HG03565 (cell line): ENCODE data around the gene PLAGL1.
"Not testable (repeated sequence)": the region's sequence is repeated elsewhere in the genome, so short reads cannot be mapped to it uniquely, and the experiment has no call there.

Experiments
- ATAC-seq: cut with Tn5 transposase; IDR thresholded peaks from one replicate; pipeline ENCODE4 v1.9.1; 2021; ENCODE audit warnings: mild to moderate bottlenecking, moderate library complexity; ENCODE audit not compliant: unreplicated experiment

Gene PLAGL1

DNA sequence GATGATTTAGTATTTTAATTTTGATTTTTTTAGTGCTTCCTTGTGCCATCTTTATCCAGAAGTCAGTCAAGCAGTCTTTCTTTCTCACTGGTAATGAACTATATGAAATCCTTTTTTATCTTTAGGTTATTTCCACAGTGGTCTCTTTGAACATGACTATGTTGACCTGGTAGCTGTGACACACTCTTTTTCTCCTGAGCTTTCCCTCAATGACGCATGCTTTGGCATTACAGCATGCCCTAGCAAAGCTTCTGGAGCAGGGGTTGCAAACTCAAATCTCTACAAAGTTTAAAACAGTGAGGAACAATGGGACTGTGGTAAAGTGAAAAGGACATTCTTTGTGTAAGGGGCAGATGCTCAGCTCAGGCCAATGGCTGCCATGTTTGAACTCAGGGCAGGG, 4.5 kb upstream of the PLAGL1 start:
- no peak for ATAC-seq

GRCh38 chr6:144009628-144010027, 1.6 kb upstream of the PLAGL1 start:
- not testable (repeated sequence) for ATAC-seq

DNA sequence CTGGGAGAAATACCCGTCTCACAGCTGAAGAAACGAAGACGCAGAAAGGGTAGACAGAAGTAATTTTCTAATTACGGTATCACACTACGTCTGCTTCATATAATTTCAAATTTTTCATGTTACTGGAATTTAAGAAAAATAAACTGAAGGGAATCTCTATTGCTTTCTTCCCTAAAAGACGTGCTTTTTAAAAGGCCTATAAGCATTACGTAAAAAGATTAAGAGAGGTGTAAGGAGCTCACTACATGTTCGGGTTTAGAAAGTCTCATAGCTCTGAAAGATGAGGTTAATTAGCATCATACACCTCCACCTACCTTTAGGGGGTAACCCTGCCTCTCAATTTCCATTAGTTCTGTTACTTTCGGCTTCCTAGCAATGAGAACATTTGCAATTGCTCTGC, 787 bp upstream of the PLAGL1 start:
- ATAC-seq, result no peak

DNA sequence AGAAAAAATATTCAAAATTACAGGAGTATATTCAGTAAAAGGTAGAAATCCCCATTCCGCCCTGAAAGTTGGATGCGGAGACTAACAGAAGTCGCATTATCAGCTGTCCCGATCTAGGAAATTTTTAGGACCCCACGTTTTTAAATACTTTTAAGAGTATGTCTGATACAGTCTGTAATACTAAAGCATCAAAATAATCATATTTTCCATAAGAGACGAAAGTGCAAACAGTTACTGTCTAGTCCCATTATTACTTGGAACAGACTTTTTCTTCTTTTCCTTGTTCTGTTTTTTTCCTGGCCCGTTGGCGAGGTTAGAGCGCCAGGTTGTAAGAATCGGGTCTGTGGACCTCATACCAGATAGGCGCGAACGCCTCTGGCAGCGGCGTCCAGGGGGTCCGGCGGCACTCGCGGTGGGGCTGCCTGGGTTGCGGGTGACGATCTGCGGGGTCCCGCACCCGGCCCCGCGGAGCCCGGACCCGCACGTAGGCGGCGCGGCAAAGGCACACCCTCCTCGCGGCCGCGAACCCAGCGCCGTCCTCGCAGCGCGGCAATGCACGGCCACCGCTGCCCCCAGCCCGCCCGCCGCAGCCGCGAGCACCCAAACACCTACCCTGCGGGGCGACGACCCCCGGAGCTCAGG, 460 bp downstream of the PLAGL1 start:
- ATAC-seq, result peak; percentile 16

GRCh38 chr6:144006736-144007477, 1.2 kb downstream of the PLAGL1 start:
- no peak for ATAC-seq

DNA sequence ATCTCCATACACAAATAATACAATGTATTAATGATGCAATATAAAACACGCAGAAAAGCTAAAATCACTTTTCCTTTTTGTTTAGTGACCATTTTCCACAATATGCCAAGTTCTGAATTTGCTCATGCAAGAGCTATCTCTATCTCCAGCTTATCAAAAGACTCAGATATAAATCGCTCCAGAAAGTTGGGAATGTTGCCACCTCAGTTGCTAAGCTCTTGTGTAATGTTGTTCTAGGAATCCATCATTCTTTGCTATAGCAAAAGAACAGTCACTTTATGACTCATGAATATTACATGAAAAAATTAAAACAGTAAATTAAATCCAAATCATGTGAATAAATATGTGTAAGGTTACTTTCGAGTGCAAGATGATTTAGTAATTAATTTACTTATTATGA, 8.7 kb downstream of the PLAGL1 start:
- ATAC-seq, result no peak

DNA sequence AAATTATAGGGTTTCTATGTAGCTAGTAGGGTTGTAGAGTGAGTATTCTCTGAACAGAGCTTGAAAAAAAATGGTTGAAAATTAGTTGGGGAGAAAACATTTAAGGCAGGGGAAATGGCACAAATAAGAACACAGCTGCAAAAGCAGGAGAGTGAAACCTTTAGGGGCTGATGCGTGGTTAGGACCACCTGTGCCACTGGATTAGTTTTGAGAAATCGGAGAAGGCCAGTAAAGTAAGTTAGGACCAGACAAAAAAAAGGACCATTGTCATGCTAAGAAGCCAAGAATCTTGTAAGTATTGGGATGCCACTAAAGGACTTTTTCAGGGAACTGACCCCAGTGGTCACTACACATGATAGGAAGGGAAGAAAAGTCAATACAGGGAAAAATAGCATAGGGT, 9.4 kb downstream of the PLAGL1 start:
- ATAC-seq, result no peak

DNA sequence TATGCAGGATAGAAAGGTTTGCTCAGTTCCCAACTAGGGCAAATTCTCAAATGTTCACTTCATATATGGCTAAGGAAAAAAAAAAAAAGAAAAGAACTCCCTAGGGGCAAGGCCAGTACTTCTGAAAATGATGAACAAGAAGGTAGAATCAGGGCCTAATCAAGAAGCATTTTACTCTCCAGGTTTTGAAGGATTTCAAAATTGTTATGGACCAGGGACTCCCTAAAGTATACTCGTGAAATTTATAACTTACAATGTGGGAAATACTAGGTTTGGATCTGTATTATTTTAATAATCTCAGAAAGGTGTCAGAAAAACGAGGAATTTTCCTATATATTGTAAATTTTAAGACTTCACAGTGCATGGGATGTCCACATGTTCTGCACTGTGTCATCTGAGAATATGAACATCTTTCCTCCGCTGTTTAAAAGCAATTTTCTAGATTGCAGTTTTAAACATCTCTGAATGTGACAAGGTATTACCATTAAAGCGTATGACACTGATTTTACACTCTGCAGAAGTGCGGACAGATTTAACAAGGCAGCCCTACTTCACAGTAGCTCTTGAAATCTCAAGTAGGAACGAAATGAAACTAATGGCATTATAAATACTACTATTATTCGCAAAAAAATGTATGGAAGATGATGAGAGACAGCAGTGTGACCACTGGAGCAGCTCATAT, 14.0 kb downstream of the PLAGL1 start:
- no peak for ATAC-seq

GRCh38 chr6:143992285-143992684, 15.8 kb downstream of the PLAGL1 start:
- no peak for ATAC-seq

DNA sequence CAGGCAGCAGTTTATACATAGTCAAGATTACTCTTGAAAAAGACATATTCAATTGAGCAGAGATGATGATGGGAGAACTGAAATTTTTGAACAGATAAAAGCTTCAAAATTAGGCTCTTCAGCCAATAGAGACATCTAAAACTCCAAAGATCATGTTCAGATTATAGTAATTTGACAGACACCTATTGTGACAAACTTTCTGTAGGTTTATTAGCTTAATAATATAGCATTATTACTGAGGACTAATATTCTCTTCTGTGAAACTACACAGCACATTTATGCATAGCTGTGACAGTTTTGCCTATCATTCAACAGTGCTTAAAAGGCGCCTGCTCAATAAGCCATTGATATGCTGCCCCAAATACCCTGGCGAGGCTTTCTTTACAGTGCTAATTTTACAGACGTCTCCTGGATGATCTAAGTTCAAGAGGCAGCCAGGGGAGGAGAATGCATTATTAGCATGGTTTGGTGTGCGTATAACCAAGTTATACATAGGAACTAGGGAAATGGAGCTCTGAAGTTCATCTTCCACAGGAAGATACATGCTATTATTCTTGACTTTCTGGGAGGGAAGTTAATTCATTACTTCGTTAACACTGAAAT, 21.5 kb downstream of the PLAGL1 start:
- no peak for ATAC-seq

- no peak for ATAC-seq
These were observed 23.4 kb downstream of the PLAGL1 start for GRCh38 chr6:143984666-143985065.

DNA sequence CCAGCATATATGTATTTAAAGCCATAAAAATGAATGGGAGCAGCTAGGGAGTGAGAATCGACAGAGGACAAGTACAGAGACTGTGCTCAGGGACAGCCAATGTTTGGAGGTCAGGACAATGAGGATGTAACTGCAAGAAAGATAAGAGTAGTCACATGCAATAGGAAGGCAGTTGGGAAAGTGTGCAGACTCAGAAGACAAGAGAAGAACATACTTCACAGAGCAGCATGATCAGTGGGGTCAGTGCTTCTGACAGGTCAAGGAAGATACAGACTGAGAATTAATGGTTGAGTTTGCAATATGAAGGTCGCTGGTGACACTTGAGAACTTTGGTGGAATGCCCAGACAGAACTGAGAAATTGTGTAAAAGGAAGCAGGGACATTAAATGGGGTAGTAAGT, 25.1 kb downstream of the PLAGL1 start:
- ATAC-seq, result no peak

GRCh38 chr6:143980921-143981320, 27.1 kb downstream of the PLAGL1 start:
- no peak for ATAC-seq

DNA sequence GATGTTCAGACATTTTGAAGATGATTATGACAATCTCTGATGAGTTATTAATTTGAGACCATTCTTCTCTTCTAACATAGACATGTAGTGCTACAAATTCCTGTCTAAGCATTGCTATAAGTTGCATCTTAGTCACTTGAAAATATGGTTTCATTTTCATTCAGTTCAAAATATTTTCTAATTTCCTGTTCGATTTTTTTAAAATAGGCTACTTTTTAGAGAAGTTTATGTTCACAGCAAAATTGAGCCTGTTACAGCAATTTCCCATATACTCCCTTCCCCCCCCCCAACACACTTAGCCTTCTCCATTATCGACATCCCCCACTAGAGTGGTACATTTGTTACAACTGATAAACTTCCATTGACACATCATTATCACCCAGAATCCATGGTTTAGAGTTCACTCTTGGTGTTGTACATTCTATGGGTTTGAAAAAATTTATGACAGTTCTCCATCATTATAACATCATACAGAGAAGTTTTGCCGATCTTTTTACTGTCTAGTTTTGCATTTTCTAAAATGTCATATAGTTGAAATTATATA, 31.2 kb downstream of the PLAGL1 start:
- ATAC-seq, result no peak

- no peak for ATAC-seq
These were observed 34.0 kb downstream of the PLAGL1 start for GRCh38 chr6:143974089-143974488.

- no peak for ATAC-seq
These were observed 34.7 kb downstream of the PLAGL1 start for GRCh38 chr6:143973097-143973966.

DNA sequence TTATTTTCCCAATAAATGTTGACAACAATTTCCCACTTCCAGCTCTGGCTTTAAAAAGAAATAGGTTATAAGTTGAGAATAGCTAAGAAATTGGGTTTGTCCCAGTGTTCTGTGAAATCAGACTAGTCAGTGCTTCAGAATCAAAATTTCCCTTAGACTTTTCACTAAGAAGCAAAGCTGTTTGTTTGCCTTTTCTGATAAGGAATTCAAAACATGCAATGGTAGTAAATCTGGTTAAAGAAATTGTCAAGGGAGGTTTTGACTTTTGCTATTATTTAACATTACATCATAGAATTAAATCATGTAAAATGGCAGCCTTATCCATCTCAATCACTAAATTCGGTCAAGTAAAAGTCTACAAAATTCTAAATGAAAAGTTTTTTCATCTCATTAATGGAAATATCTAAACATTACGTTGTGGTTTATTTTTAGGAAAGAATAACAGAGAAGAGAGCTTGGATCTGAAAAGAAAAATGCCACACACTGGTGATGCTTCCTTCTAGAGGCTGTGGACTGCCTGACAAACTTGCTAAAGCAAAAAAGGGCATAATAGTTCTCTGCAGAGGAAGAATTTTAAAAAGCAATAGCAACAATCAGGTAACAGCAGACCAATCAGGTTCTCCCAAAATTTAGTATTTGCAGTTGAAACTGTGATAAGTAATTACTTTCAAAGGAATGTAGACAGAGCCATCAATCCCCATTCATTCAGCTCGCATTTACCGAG, 36.4 kb downstream of the PLAGL1 start:
- ATAC-seq, result no peak

DNA sequence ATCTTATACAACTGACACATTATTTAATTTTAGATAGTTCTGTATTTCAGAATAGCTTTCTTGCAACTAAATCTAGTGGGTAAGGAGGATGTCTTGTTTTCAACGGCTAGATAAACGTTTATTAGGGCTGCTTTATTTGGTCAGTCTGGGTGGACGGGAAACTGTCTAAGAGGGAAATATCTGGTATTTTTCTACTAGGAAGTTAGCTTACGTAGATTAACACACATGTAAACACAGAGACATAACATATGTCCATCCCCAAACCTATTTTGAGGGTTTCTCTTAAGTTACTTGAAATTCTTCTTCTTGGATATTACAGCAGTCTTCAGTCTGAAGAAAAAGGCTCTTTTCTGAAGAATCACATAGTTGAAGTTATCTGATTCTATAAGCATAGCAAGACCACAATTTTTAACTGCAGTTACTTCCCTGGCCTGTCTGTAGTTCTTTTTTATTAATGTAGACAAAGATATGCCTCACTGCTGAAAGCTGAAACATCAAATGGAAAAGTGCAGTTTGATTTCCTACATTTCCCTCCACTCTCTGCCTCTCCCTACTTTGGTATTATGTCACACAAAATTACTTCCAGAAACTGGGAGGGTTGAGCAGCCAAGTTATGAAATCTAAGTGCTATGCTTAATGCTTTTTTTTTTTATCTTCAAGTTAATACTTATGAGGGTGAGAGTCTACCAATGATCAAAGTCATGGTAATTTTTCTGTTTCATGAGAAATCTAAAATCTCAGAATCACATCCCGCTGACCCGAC, 37.4 kb downstream of the PLAGL1 start:
- no peak for ATAC-seq

DNA sequence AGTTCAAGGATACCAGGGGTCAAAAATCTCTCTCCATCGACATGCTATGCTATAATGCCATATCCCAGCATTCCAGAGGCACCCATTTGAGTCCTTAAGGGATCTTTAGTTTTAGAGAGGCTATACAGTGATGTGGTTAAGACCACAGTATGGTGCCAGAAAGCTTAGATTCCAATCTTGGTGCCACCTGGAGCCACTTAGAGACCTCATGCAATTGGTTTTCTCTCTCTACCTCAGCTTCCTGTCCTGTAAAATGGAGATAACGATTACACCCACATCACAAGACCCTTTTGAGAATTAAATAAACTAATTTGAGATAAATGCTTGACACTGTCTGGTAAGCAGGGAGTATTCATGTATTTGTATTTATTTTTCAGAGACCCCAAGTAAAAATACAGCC, 39.0 kb downstream of the PLAGL1 start:
- ATAC-seq, result no peak
